Measurements from ENCODE around the gene ALPK3.

The ALPK3 gene

DNA sequence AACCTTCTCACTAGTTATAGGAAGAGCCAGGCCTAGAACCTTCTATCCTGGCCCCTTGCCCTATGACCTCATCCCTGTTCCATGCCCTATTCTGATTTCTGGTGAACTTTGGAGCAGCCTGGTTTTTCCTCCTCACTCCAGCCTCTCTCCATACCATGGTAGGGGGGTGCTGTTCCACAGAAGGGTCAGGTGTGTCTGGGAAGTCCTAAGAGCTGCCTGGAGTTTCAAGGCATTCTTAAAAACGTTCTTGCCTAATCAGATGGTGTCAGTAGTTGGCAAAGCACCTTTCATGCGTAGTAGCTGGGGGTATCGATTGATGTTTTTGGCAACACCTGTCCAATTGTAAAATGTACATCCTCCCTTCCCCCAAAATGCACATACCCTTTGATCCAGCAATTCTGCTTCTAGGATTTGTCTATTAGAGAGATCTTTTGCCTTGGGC is 16.8 kb upstream of the ALPK3 start:
- no peak for DNase-seq

DNA sequence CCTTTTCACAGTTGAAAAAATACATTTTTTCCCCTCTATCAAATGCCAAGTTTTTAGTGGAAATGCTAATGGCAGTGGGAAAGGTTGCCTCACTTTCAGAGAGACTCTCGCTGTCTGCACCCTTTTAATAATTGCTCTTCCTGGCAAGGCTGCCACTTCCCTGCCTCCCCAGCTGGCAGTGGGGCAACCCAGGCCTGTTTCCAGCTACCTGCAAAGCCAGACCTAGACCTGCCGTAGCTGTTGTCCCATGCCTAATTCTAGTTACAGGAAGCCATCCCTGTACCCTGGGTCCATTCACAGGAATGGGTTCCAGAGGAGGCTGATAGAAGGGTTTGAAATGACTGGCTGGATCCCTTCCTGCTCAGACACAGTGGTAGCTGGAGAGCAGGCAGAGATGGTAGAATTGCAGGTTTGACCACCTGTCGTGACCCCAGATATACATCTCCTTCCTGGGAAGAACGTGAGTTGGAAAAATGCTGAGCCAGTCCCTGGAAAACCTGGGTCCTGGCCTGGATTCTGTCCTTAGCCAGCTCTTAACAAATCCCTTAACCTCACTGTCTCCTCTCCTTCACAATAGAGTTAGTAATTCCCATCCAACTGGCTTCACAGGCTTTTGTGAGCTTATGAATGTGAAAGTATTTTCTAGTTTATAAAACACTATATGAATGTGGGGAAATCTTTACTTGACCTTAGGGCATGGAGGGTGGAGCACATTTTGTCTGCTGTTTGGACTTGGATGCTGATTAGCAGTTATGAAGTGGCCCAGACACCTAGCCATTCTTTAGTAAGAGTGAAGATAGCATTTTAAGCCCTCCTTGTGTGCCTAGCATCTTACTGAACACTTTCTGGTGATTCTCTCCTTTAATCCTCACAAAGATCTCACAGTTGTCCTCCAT is 12.9 kb upstream of the ALPK3 start:
- no peak for DNase-seq

DNA sequence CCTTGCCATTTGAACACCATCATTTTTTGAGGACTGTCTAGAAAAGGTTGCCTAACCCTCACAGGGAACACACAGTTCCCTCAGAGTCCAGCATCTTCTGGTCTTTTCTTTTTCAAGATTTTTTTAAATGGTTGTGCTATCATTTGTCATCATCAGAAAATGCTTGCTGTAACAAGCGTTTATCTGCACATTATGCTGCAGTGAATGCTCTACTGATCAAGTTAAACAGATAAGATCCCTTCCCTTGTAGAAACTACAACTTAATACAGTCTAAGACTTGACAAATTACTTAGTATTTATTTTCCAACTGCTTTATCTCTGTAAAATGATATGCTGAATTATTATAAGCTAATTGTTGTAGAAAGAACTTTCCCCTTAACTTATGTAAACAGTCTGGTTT is 11.9 kb upstream of the ALPK3 start:
- DNase-seq = no peak

DNA sequence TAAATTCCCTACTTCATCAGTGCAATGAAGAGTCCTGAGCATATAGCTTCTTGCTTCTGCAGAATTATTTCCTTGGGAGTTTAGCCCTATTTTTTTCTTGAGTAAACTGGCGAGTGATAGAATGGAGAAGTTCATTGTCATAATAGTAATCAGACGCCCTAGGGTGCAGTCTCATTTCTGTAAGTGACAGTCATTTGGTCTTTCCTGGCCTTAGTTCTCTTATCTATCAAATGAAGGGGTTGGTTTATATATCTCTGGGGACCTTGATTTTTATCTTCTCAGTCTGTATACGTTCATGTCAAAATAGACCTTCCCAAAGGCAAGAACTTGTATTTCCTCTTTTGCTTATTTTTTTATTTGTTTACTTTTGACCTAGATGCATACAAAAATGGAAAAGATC is 9.9 kb upstream of the ALPK3 start:
- no peak for DNase-seq

DNA sequence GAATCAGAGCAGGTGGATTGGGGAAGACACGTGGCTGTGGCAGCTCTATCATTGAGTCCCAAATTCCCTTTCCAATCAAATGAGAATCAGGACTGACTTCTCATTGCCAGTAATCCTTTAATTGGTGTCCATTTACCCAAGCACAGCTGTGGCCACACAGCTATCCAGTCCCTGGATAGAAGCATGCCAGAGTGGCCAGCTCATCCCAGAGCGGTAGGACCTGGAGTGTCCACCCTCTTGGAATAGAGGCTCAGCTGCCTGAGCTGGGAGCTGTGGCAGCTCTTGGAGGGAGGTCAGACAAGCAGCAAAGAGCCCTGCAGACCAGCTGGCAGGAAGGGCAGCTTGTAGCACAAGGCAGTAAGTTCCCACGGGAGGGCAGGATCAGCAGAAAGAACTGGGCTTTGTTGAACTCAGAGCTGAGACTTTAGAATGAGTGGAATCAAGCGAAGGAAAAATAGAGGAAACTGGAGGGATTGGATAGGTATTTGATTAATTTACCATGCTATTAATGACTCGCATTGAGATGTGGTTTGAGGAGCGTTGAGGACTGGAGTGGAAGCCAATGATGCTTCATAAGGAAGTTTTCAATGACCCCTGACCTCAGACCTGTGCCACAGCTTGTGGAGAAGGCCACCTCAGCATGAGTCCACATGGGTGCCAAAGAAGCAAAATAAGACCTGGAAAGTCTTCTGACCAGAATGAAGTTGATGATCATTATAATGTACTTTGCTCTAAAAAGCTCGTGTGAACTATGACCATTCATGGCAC is 6.9 kb upstream of the ALPK3 start:
- DNase-seq = peak; percentile 41

DNA sequence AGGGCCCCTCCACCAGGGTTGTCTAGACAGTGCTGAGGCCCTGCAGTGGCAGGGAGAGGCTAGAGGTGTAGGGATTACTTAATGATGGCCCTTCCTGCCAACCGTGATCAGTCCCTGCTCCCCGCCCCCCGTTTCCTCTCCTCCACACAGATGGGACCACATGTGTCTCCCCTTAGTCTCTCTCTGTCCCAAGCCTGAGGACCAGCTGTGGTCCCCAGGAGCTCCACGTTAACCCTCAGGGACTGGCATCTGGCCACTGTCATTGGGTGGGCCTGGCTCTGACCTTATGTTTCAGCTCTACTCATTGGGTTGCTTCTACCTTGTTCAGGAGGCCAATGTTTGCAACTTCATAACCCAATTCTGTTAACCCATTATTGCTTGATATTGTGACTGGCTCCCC is 6.0 kb upstream of the ALPK3 start:
- no peak for DNase-seq

DNA sequence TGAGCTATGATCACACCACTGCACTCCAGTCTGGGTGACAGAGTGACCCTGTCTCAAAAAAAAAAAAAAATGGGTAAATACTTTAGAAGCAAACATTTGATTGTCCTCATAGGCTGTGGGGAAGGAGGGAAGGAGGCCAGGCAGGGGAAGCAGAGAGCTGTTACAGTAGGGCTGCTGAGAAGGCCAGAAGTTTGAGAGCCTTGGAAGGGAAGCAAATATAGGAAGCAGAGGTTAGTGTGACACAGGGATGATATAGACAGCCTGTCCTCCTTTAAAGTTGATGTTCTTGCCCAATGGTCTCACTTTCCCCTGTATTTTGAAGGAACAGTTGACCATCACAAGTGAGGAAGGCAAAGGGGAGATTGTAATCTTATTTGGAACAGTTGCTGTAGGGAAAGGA is 5.3 kb upstream of the ALPK3 start:
- DNase-seq = no peak

DNA sequence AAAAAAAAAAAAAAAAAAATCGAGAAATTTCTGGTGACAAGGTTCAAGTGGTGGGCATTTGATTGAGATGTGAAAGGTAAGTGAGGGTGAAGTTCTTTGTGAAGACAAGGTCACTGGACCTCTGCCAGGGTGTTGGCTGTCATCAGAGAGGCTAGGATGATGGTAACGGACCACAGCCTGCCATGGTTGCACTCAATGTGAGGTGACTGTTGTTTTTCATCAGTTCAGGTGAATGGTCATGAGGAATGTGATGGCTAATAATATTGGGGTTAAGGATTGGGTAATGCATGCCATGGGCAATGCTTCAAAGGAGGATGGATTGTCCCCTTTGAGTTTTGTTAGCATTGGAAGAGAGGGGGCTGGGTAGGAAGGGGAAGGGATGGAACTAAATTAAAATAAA is 4.3 kb upstream of the ALPK3 start:
- DNase-seq = no peak

DNA sequence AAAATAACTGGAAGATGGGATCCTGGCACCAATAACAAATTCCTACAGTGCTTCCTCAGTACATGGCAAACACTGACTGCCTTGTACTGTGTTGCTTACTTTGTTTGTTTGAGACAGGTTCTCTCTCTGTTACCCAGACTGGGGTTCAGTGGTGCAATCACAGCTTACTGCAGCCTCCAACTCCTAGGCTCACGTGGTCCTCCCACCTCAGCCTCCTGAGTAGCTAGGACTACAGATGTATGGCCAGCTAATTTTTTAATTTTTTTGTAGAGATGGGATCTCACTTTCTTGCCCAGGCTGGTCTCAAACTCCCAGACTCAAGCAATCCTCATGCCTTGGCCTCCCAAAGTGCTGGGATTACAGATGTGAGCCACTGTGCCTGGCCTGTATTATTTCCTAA is 3.7 kb upstream of the ALPK3 start:
- no peak for DNase-seq

DNA sequence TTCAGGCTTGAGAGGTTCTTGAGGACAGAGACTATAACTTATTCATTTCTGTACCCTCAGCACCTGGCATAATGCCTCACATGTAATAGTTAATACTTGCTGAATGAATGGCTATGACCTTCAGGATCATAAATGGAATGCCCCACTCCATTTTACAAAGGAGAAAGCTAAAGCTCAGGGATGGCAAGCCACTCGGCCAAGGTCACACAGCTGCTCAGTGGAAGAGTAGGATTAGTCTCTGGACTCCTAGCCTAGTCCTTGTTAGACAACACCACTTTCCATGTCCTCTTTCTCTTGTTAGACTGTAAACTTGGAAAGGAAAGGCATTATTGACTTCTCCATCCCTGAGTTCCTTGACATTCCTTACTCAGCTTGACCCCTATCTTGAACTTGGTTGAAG is 3.2 kb upstream of the ALPK3 start:
- DNase-seq = no peak

DNA sequence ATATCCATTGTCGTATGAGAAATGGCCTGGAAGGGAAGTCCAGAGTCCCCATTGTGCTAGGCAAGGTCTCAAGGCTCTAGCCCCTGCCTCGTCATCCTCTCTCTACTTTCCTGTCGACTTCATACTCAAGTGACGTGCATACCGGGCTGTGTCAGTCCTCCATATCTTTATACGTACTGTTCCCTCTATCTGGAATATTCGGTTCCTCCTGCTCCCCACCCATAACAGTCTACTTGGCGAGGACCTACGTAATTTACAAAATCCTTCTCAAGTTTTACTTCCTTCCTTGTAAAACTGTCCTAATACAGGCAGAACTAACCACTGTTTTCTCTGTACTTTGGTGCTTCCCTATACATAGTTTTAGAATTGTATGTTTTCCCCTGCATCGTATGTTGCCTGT is 2.2 kb upstream of the ALPK3 start:
- no peak for DNase-seq

DNA sequence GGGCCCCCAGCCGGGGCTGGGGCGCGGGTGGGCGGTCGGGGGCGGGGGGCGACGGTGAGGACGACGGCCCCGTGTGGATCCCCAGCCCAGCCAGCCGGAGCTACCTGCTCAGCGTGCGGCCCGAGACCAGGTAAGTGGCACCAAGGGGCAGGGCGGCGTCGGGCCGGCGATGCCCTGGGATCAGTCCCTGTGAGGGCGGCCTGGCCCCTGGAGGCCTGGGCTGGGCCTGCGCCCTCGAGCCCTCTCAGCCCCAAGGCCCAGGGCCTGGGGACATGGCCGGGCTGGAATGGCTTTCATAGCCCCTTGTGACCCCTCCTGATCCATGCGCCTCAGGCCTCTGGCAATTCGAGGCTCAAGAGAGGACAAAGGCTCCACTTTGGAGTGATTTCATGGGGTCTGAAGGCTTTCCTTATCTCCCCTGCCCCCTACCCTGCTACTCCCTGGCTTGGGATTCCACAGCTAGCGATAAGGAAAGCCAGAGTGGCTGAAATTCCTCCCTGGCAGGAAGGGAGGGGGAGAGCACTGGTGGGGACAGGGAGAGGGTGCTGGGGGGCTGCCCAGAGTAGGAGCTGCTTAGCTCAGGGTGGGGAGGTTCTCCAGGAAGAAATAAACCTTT is 418 bp downstream of the ALPK3 start:
- DNase-seq = peak; percentile 76

DNA sequence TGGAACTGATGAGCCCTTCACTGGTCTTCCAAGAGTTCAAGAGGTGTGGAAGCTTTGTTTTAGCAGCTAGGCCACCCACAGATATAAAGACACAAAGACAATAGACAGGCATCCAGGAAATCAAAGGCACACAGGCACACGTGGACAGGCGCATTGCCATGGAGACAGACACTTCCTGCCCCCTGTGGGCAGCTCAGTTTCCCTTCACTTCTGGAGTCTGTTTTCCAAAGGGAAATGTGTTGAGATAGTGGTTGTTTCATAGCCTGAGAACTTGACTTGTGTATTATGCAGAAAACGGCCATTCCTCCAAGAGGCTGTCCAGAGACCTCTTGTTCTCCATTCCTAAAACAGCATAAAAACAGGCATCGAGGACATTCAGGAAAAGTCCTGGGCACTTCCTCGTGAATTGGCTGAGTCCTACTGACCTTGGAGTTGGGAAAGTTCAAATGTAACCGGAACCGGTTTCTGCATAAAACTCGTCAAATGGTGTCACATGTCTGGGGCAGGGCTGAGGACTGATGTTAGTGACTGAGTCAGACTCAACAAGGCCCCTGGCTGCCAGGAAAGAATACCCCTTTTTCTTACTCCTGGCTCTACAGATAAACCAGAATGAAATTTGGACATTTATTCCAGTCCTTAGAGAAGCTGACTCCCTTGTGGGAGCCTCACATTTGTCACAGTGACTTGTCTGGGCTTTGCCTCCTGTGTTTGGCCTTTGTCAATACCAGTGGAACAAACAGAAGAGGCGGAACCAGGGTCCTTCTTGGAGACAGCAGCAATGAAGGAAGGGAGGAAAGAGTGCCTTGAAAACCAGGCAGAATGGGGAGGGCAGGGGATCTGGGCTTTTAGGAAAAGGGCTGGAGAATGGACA is 1.3 kb downstream of the ALPK3 start:
- peak; percentile 60 for DNase-seq

DNA sequence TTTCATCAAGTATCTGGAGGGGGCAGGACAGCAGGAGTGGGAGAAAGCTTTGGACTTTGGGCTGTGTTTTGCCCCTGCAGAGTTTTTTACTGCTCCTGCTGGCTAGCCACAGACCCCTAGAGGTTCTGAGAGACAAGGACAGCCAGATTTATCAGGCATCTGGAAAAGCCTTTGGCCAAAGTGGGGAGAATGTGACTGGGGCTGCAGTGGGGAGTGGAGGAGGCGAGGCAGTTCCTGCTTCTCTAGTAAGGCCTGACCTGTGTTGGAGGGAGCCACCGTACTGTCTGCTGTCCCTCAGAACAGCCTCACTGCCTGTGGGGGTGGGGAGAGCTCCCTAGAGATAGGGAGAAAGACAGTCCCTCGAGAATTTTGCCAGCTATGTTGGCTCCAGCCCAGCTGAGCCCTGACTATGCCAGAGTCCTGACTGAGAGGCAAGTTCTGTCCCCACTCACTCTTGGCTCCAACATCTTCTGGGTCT is 2.2 kb downstream of the ALPK3 start:
- no peak for DNase-seq

DNA sequence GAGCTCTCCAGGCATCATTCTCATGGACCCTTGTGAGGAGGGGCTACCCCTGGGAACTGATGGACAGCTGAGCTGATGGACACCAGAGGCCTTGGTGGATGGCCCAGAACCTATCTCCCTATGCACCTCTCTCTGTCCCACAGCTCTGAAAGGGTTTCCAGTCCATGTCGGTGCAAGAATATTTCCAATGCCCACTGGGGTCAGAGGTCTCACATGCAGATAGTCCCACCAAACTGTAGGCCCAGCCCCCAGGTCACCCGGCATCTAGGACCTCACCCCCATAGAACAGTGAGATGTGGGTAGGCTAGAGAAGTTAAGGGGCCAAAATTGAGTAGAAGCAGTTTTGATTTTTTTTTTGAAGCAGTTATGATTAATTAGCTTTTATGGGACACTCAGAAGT is 2.6 kb downstream of the ALPK3 start:
- DNase-seq = no peak

DNA sequence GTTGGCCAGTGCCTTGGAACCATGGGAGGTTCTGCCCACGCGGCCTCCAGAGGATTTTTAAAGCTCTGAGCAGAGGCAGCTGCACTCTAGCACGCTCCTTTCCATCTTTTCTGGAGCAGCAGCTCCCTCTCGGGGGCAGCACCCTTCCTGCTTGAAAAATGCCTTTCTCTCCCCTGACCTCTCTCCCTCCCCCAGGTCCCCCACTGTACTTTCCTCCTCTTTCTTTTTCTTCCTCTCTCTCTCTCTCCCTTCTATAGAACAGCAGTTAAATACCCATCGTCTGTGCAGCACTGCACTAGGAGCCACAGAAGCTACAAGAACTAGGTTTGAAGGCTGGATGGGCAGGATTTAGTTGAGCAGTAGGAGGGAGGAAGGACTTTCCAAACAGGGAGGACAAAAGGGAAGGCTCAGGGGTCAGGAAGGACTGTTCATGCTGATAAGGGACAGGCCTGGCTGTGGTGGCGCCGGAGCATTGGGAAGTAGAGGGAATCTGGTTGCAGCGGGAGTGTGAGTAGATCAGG is 4.4 kb downstream of the ALPK3 start:
- no peak for DNase-seq

DNA sequence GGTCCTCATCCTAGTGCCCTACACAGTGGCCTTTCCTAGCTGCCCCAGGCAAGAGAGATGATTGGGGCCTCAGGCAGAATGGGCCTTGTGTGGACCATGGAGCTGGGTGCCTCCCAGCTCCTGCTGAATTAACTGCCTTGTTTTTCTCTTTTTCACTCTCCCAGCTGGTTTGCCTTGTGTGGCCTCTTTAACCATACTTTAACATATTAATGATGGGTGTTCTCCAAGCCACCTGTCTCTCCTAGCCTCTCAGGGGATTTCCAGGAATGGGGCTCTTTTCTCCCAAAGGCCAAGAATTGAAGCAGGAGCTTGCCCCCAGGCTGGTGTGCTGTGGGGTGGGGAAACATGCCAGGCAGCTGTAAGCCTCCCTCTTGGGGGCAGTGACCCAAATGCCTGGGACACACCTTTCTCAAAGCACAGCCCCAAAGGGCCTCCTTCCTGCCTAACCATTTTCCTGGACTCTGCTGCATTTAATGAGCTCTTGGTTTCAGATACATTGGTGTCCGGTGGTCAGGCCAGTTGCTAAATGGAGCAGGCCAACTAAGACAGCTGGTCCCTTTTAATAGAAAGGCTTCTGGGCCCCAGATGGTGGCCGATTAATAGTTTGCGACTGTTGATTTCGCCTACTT is 5.6 kb downstream of the ALPK3 start:
- peak; percentile 39 for DNase-seq

DNA sequence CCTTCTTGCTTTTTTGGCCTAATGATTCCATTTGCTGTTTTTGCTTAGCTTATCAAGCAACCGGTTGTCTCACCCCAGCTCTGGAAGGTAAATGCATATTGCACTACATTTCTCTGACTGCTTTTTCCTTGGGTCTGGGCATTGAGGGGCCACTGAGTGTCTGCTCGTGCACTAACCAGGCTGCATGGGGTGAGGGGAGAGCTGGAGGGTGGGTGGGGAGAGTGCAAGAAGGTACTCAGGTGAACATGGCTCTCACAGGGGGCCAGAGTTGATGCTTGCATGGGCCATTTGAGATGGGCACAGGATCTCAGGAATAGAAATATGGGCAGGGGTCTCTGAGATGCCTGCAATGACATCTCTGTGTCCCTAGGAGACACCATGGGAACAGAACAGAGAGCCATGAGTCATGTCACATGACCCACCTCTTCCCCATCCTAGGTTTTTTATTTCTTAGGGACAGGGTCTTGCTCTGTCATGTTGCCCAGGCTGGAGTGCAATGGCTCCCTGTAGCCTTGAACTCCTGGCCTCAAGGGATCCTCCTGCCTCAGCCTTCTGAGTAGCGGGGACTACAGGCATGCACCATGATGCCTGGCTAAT is 6.2 kb downstream of the ALPK3 start:
- DNase-seq = no peak

DNA sequence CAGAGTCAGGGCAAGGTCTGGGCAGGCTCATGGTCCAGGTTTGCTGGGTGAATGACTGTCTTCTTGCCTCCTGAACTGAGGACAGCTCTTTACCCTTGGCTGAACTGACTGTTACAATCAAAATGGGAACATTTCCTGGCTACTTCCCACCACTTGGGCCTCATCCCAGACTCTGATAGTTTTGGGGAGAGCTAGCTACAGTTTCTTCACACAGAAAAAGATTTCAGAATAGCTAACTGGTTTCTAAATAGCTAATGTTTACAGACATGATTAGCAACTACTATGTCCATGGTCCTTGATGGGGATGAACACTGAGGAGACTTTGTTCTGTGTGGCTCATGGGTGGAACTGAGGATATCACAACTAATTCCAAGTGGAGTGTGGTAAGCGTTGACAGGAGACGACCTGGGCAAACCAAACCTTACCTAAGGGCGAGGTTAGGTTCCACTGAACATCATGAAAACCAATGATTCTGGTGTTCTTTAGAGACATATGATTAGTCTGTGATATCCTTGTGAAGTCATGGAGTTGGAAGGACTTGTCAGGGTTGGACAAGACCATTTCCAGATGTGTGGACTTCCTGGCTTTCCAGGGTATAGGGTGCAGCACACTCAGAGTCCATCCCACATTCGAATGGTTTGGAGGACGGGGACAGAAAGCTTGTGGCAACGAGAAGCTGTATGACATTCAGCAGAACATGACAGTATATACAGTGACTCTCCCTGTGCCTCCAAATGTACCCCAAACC is 7.3 kb downstream of the ALPK3 start:
- no peak for DNase-seq

DNA sequence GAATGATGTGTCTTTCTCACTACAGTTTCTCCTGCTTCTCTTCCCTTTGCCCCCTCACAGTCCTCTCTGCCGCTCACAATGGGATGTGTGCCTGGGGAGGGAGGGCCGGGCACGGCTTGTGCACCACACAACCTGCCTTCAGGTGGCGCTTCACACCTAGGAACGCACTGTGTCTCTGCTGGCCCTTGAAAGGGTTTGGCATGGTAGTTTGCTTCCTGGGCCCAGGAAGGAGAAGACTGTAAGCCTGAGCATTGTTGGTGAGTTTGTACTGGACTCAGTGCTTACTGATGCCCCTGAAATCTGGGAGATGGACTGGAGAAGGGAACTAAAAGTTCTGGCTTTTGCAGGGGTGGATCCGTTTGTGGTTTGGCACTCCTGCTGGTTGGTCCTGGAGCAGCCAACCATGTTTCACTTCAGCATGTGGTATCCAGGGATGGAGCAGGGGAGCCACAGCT is 9.2 kb downstream of the ALPK3 start:
- no peak for DNase-seq

DNA sequence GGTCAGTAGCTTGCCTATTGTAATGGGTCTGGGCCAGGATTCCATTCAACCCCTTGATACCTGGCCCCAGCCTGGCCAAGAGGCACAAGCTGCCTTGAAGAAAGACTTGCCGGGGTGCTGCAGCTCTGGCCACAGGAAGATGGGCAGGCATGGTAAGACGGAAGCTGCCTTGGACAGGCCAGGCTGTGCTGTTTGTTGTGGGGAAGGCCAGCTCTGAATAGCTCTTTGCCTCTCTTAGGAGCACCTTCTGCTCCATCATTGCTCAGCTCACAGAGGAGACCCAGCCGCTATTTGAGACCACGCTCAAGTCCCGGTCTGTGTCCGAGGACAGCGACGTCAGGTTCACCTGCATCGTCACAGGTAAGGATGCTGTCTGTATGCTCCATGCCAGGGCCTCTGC is 10.1 kb downstream of the ALPK3 start:
- no peak for DNase-seq
